22Rv1 (cell line): ENCODE data around the gene SWSAP1.

ENCODE experiments used
- CTCF ChIP-seq: fragments of 450-650 bp; IDR thresholded peaks from 2 replicates; pipeline ENCODE4 v1.5.1; 2017; ENCODE audit warnings: mild to moderate bottlenecking
- ZFX ChIP-seq: fragments of 450-650 bp; IDR thresholded peaks from 2 replicates; pipeline ENCODE4 v1.6.1; 2017; ENCODE audit warnings: antibody characterized with exemption, borderline replicate concordance

GRCh38 chr19:11397089-11397610 is 22.7 kb downstream of the SWSAP1 start:
- TF ChIP-seq CTCF (no peak), ZFX (no peak)
